HUES48 (cell line): ENCODE data around the gene NRCAM.

Experiments
- H3K27ac ChIP-seq: one replicate; pipeline ENCODE4 v1.7.0; 2013; ENCODE audit warnings: low read depth, low read length, inconsistent platforms
- H3K27me3 ChIP-seq: 2 replicates; pipeline ENCODE4 v1.6.1; 2013; ENCODE audit warnings: mild to moderate bottlenecking, low read length; ENCODE audit not compliant: control insufficient read depth, insufficient read depth
- H3K36me3 ChIP-seq: 2 replicates; pipeline ENCODE4 v1.6.1; 2013; ENCODE audit warnings: low read length; ENCODE audit not compliant: control insufficient read depth, insufficient read depth
- H3K4me1 ChIP-seq: 2 replicates; pipeline ENCODE4 v1.6.1; 2013; ENCODE audit warnings: mild to moderate bottlenecking, low read length; ENCODE audit not compliant: control insufficient read depth, insufficient read depth
- H3K4me3 ChIP-seq: 2 replicates; pipeline ENCODE4 v1.5.1; 2013; ENCODE audit warnings: mild to moderate bottlenecking, low read depth, low read length
- H3K9ac ChIP-seq: 2 replicates; pipeline ENCODE4 v1.6.1; 2013; ENCODE audit warnings: mild to moderate bottlenecking, low read depth, low read length, moderate library complexity
- H3K9me3 ChIP-seq: 2 replicates; pipeline ENCODE4 v1.6.1; 2013; ENCODE audit warnings: low read length; ENCODE audit not compliant: control insufficient read depth, insufficient read depth

NRCAM gene

GRCh38 chr7:108368466-108368865, 87.8 kb downstream of the NRCAM start:
- H3K4me3 ChIP-seq: no peak overlapping the region
- H3K9me3 ChIP-seq: no peaks in the 10 kb centered on the region
- H3K36me3 ChIP-seq: no peaks in the 10 kb centered on the region
- H3K4me1 ChIP-seq: no peaks in the 10 kb centered on the region
- H3K27ac ChIP-seq: no peak overlapping the region
- no peaks in the 10 kb centered on the region for H3K27me3 ChIP-seq
- H3K9ac ChIP-seq: no peak overlapping the region

GRCh38 chr7:108367946-108368345, 88.3 kb downstream of the NRCAM start:
- no peaks in the 10 kb centered on the region for H3K4me1 ChIP-seq
- H3K9me3 ChIP-seq: no peaks in the 10 kb centered on the region
- no peaks in the 10 kb centered on the region for H3K27me3 ChIP-seq
- H3K9ac ChIP-seq: no peak overlapping the region
- no peaks in the 10 kb centered on the region for H3K36me3 ChIP-seq
- H3K4me3 ChIP-seq: no peak overlapping the region
- no peak overlapping the region for H3K27ac ChIP-seq

GRCh38 chr7:108367314-108367713, 88.9 kb downstream of the NRCAM start:
- H3K27me3 ChIP-seq: no peaks in the 10 kb centered on the region

GRCh38 chr7:108363659-108364058, 92.6 kb downstream of the NRCAM start:
- H3K9ac ChIP-seq: no peak overlapping the region
- no peaks in the 10 kb centered on the region for H3K27me3 ChIP-seq
- H3K27ac ChIP-seq: no peak overlapping the region
- 0 out of 2 replicates have a peak, but pooled peaks cover 2% of the 10 kb centered on the region for H3K4me1 ChIP-seq
- H3K4me3 ChIP-seq: no peak overlapping the region
- no peaks in the 10 kb centered on the region for H3K9me3 ChIP-seq
- no peaks in the 10 kb centered on the region for H3K36me3 ChIP-seq

More at GRCh38 chr7:108367314-108367713, 88.9 kb downstream of the NRCAM start:
- H3K36me3 ChIP-seq: no peaks in the 10 kb centered on the region
- no peak overlapping the region for H3K27ac ChIP-seq
- no peak overlapping the region for H3K4me3 ChIP-seq
- H3K9ac ChIP-seq: no peak overlapping the region
- no peaks in the 10 kb centered on the region for H3K4me1 ChIP-seq
- H3K9me3 ChIP-seq: no peaks in the 10 kb centered on the region

DNA sequence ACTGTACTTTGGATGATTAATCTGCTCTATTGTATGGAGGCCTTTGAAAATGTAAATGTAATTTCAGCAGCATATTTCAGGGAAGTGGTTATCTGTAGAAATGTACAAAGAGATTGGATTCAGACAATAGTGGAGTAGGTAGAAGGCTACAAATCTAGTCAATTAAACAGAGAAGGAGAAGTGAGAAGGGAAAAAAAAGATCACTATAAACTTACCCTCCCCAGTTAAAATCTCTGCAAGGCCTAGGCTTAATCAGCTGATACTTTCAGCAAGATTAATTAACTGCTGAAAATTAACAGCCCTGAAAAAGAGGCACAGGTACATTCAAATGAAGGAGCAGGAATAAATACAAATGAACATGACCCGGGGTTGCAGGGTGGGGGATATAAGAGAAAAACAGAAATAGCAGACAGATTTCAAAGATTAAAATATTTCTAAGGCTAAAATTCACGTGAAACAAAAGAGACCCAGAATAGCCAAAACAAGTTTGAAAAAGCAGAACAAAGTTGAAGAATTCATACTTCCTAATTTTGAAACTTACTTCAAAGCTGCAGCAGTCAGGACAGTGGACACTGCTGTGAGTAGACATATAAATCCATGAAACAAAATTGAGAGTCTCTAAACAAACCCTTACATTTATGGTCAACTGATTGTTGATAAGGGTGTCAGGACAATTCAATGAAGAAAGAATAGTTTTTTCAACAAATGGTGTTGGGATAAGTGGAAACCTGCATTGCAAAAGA, 96.0 kb downstream of the NRCAM start:
- H3K27ac ChIP-seq: no peak overlapping the region
- H3K4me1 ChIP-seq: peaks cover 6% of the 10 kb centered on the region; the same call in 1 of the 2 replicates
- H3K36me3 ChIP-seq: no peaks in the 10 kb centered on the region
- H3K4me3 ChIP-seq: no peak overlapping the region
- no peaks in the 10 kb centered on the region for H3K9me3 ChIP-seq
- H3K9ac ChIP-seq: no peak overlapping the region
- H3K27me3 ChIP-seq: no peaks in the 10 kb centered on the region

GRCh38 chr7:108358553-108358952, 97.7 kb downstream of the NRCAM start:
- H3K4me1 ChIP-seq: peaks cover 6% of the 10 kb centered on the region; the same call in 1 of the 2 replicates
- no peaks in the 10 kb centered on the region for H3K27me3 ChIP-seq
- no peaks in the 10 kb centered on the region for H3K9me3 ChIP-seq
- no peak overlapping the region for H3K27ac ChIP-seq
- no peak overlapping the region for H3K9ac ChIP-seq
- H3K36me3 ChIP-seq: no peaks in the 10 kb centered on the region
- H3K4me3 ChIP-seq: no peak overlapping the region

DNA sequence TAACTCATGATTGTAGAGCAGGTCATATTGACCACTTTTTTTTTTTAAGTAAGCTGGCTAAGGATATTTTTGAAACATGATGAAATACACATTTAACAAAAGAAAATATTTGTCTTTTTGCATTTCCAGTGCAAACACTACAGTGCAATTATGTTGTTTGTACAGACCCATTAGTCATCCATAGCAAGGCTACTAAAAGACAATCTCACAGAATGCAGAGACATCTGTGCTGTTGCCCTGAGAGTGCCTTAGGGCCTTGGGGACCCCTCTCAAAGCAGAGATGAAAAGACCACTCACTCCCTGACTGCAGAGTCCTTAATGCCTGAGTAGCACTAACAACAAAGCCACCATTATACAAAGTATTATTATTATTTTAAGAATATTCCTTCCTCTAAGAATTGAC, 104.5 kb downstream of the NRCAM start:
- H3K4me1 ChIP-seq: peaks cover 12% of the 10 kb centered on the region
- no peak overlapping the region for H3K9ac ChIP-seq
- no peaks in the 10 kb centered on the region for H3K27me3 ChIP-seq
- H3K27ac ChIP-seq: no peak overlapping the region
- H3K36me3 ChIP-seq: no peaks in the 10 kb centered on the region
- H3K4me3 ChIP-seq: no peak overlapping the region
- no peaks in the 10 kb centered on the region for H3K9me3 ChIP-seq

DNA sequence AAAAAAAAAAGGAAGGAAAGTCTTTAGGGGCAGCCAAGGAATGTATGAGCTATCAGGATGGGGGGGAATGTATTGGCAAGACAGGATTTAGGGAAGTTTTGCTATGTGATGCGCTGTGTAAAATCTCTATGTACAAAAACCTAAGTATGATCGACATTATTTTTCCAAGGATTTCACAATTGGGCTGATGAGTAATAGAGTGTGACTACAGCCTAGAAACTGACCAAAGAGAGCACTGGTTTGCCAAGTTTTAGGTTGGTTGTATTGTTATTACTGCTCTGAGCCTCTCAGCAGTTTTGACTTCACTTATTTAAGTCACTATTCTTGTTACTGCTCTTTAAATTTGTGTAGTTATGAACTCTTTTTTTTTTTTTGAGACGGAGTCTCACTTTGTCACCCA, 107.3 kb downstream of the NRCAM start:
- Histone ChIP-seq H3K9ac (no peak overlapping the region), H3K4me3 (no peak overlapping the region), H3K27ac (no peak overlapping the region), H3K27me3 (no peaks in the 10 kb centered on the region), H3K9me3 (no peaks in the 10 kb centered on the region), H3K36me3 (no peaks in the 10 kb centered on the region), H3K4me1 (peaks cover 26% of the 10 kb centered on the region)

DNA sequence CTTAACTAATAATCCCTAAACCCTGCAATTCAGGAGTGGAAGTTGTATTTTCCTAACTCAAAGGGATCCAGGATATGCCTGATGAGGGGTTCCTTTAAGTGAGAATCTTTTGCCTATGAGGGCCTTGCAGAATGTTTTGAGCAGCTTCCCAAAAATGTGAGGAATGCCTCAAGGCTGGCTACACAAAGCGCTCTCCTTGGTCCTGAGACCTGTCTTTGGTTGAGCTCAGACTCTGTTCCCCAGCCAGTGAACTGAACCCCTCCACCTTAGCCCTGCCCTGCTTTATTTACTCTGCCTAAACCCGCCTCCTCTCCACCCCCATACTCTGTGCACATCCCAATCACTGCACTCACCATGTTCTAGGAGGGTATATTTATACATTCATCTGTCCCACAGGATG, 108.6 kb downstream of the NRCAM start:
- Histone ChIP-seq H3K27ac (peak overlapping the region; percentile 11), H3K27me3 (no peaks in the 10 kb centered on the region), H3K4me3 (no peak overlapping the region), H3K9me3 (no peaks in the 10 kb centered on the region), H3K36me3 (no peaks in the 10 kb centered on the region), H3K4me1 (peaks cover 26% of the 10 kb centered on the region), H3K9ac (no peak overlapping the region)

- H3K9me3 ChIP-seq: no peaks in the 10 kb centered on the region
- no peaks in the 10 kb centered on the region for H3K36me3 ChIP-seq
- H3K4me1 ChIP-seq: peaks cover 26% of the 10 kb centered on the region
- H3K9ac ChIP-seq: no peak overlapping the region
- peak overlapping the region; percentile 9 for H3K27ac ChIP-seq
- H3K27me3 ChIP-seq: no peaks in the 10 kb centered on the region
- no peak overlapping the region for H3K4me3 ChIP-seq
Observed at GRCh38 chr7:108345710-108346336, 110.4 kb downstream of the NRCAM start.

GRCh38 chr7:108340856-108341411, 115.3 kb downstream of the NRCAM start:
- H3K27me3 ChIP-seq: no peaks in the 10 kb centered on the region
- peaks cover 7% of the 10 kb centered on the region for H3K4me1 ChIP-seq
- H3K4me3 ChIP-seq: no peak overlapping the region
- no peak overlapping the region for H3K9ac ChIP-seq
- no peaks in the 10 kb centered on the region for H3K36me3 ChIP-seq
- H3K9me3 ChIP-seq: no peaks in the 10 kb centered on the region
- no peak overlapping the region for H3K27ac ChIP-seq
